Measurements from ENCODE around the gene CGB7.

Gene CGB7

DNA sequence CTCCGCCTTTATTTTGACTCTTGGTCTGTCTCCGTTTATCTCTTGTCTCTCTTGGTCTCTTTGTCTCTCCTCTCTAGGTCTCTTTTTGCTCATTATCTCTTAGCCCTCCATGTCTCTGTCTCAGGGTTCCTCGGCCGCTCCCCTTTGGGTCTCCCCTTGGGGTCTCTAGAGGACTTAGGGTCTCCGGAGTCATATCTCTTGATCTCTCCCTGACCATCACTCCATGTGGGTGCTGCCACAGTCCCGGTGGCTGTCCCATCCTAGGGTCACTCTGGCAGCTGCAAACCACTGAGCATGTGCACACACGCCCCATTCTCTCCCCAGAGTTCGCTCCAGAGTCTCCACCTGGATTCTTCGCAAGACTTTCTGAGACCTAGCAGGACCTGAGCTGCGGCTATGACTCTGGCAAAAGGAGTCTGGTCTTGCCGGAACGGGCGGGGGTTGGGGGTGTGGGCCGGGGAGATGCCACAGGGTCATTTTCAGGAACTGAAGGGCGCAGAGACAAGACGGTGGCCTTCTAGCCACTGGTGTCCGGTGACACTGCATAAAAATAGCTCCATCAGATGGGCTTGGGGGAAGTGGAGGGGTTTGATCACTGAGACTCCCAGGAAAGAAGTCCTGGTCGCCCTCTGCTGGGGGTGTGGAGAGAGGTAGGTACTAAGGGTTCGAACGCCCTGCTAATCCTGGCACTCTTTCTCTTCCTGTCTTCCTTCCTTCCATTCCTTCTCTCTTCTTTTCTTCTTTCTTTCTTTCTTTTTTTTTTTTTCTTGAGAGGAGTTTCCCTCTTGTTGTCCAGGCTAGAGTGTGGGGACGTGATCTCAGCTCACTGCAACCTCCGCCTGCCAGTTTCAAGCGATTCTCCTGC is 16.2 kb upstream of the CGB7 start:
- H3K9me3 ChIP-seq (ENCODE audit: control insufficient read depth in 2 of 2, low read length in 2 of 2), result no peaks in the 10 kb centered on the region
- no peak overlapping the region for H3K27ac ChIP-seq (ENCODE audit: low read depth in 2 of 2, low read length in 2 of 2)
- H3K27me3 ChIP-seq (ENCODE audit: control insufficient read depth in 2 of 2, insufficient read depth in 2 of 2, low read length in 2 of 2), result peaks cover 13 to 19% of the 10 kb centered on the region in 2 donors
- no peak overlapping the region for H3K4me3 ChIP-seq (ENCODE audit: low read length in 2 of 2)
- H3K4me1 ChIP-seq (ENCODE audit: control insufficient read depth in 2 of 2, insufficient read depth in 2 of 2, low read length in 2 of 2), result no peaks in the 10 kb centered on the region
- no peaks in the 10 kb centered on the region for H3K36me3 ChIP-seq (ENCODE audit: control insufficient read depth in 2 of 2, insufficient read depth in 2 of 2, low read length in 2 of 2)
- H3K9ac ChIP-seq (ENCODE audit: low read depth in 1 of 2, low read length in 2 of 2), result no peak overlapping the region

DNA sequence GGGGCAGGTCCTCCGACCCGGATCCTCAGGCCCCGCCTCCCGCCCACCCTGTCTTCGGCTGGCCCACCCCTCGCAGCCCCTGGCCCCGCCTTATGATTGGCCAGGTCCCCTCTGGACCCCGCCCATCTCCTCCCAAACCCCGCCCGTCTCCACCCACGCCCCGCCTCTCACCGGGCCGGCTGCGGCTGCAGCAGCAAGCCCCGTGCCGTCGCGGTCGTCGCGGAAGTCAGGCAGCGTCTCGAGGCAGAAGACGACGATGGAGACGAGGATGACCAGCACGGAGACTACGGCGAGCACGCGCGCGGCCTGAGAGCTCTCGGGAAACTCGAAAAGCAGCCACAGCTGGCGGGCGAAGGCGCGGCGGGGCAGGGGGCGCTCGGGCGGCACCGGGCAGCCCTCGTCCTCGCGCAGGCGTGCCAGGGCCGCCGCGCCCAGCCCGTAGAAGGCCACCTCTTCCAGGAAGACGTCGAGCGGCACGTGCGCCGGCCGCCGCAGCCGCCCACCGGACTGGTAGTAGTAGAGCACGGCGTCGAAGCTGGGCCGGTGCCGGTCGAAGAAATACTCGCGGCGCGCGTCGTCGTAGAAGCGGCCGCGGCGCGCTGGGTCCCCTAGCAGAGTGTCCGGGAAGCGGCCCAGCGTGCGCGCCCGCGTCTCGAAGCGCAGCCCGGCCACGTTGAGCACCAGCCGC is 14.5 kb upstream of the CGB7 start:
- H3K4me1 ChIP-seq (ENCODE audit: control insufficient read depth in 2 of 2, insufficient read depth in 2 of 2, low read length in 2 of 2), result no peaks in the 10 kb centered on the region
- no peaks in the 10 kb centered on the region for H3K9me3 ChIP-seq (ENCODE audit: control insufficient read depth in 2 of 2, low read length in 2 of 2)
- no peak overlapping the region for H3K4me3 ChIP-seq (ENCODE audit: low read length in 2 of 2)
- H3K9ac ChIP-seq (ENCODE audit: low read depth in 1 of 2, low read length in 2 of 2), result no peak overlapping the region
- no peak overlapping the region for H3K27ac ChIP-seq (ENCODE audit: low read depth in 2 of 2, low read length in 2 of 2)
- no peaks in the 10 kb centered on the region for H3K36me3 ChIP-seq (ENCODE audit: control insufficient read depth in 2 of 2, insufficient read depth in 2 of 2, low read length in 2 of 2)
- peaks cover 24 to 25% of the 10 kb centered on the region in 2 donors for H3K27me3 ChIP-seq (ENCODE audit: control insufficient read depth in 2 of 2, insufficient read depth in 2 of 2, low read length in 2 of 2)

DNA sequence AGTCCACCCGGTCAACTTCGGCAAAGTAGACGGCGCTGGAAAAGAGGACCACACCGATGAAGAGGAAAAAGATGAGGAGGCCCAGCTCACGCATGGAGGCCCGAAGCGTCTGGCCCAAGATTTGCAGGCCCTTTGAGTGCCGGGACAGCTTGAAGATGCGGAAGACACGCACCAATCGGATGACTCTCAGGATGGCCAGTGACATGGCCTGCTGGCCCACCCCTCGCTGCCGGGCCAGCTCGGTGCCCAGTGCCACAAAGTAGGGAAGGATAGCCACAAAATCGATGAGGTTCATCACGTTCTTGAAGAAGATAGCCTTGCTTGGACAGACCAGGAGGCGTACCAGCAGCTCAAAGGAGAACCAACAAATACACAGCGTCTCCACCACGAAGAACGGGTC is 12.9 kb upstream of the CGB7 start:
- Histone ChIP-seq H3K4me3 (ENCODE audit: low read length in 2 of 2) (no peak overlapping the region), H3K4me1 (ENCODE audit: control insufficient read depth in 2 of 2, insufficient read depth in 2 of 2, low read length in 2 of 2) (no peaks in the 10 kb centered on the region), H3K9ac (ENCODE audit: low read depth in 1 of 2, low read length in 2 of 2) (no peak overlapping the region), H3K27me3 (ENCODE audit: control insufficient read depth in 2 of 2, insufficient read depth in 2 of 2, low read length in 2 of 2) (peaks cover 37 to 39% of the 10 kb centered on the region in 2 donors), H3K36me3 (ENCODE audit: control insufficient read depth in 2 of 2, insufficient read depth in 2 of 2, low read length in 2 of 2) (no peaks in the 10 kb centered on the region), H3K9me3 (ENCODE audit: control insufficient read depth in 2 of 2, low read length in 2 of 2) (no peaks in the 10 kb centered on the region), H3K27ac (ENCODE audit: low read depth in 2 of 2, low read length in 2 of 2) (no peak overlapping the region)

DNA sequence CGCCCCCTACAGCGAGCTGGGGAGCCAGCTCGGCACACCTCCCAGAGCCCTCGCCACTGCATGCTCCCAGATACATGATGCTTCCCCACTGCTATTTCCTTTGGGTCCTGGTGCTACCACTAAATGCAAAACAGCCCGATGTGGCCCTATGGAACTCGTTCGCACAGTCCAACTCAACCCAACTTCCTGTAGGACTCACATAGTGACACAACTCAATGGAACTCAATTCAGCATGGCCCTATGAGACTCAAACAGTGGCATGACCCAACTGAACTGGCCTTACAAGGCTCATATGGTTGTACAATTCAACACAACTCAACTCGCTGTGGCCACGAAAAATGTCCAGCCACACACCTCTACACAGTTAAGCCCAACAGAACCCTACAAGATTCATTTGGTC is 11.5 kb upstream of the CGB7 start:
- Histone ChIP-seq H3K4me1 (ENCODE audit: control insufficient read depth in 2 of 2, insufficient read depth in 2 of 2, low read length in 2 of 2) (no peaks in the 10 kb centered on the region), H3K27ac (ENCODE audit: low read depth in 2 of 2, low read length in 2 of 2) (no peak overlapping the region), H3K27me3 (ENCODE audit: control insufficient read depth in 2 of 2, insufficient read depth in 2 of 2, low read length in 2 of 2) (peaks cover 41 to 46% of the 10 kb centered on the region in 2 donors), H3K9ac (ENCODE audit: low read depth in 1 of 2, low read length in 2 of 2) (no peak overlapping the region), H3K36me3 (ENCODE audit: control insufficient read depth in 2 of 2, insufficient read depth in 2 of 2, low read length in 2 of 2) (no peaks in the 10 kb centered on the region), H3K4me3 (ENCODE audit: low read length in 2 of 2) (no peak overlapping the region), H3K9me3 (ENCODE audit: control insufficient read depth in 2 of 2, low read length in 2 of 2) (no peaks in the 10 kb centered on the region)

DNA sequence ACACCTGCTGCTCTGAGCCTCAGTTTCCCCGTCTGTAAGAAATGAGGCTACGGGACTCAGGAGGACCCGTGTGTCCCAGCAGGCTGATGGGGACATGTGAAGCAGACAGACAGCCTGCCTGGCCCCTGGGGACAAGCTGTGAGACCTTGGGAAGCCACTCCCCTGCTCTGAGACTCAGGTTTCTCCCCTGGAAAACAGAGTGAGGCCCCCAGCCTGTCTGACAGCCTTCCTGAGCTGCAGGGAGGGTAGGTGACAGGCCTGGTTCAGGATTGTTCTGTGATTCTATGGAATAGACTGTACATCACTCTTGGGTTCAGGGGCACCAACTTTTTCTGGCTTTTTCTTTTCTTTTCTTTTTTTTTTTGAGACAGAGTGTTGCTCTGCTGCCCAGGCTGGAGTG is 10.0 kb upstream of the CGB7 start:
- no peak overlapping the region for H3K9ac ChIP-seq (ENCODE audit: low read depth in 1 of 2, low read length in 2 of 2)
- H3K36me3 ChIP-seq (ENCODE audit: control insufficient read depth in 2 of 2, insufficient read depth in 2 of 2, low read length in 2 of 2), result no peaks in the 10 kb centered on the region
- no peaks in the 10 kb centered on the region for H3K4me1 ChIP-seq (ENCODE audit: control insufficient read depth in 2 of 2, insufficient read depth in 2 of 2, low read length in 2 of 2)
- H3K27me3 ChIP-seq (ENCODE audit: control insufficient read depth in 2 of 2, insufficient read depth in 2 of 2, low read length in 2 of 2), result peaks cover 31 to 38% of the 10 kb centered on the region in 2 donors
- no peaks in the 10 kb centered on the region for H3K9me3 ChIP-seq (ENCODE audit: control insufficient read depth in 2 of 2, low read length in 2 of 2)
- H3K4me3 ChIP-seq (ENCODE audit: low read length in 2 of 2), result no peak overlapping the region
- no peak overlapping the region for H3K27ac ChIP-seq (ENCODE audit: low read depth in 2 of 2, low read length in 2 of 2)

- Histone ChIP-seq H3K27me3 (ENCODE audit: control insufficient read depth in 2 of 2, insufficient read depth in 2 of 2, low read length in 2 of 2) (peaks cover 33 to 35% of the 10 kb centered on the region in 2 donors), H3K9ac (ENCODE audit: low read depth in 1 of 2, low read length in 2 of 2) (no peak overlapping the region), H3K4me3 (ENCODE audit: low read length in 2 of 2) (no peak overlapping the region), H3K36me3 (ENCODE audit: control insufficient read depth in 2 of 2, insufficient read depth in 2 of 2, low read length in 2 of 2) (no peaks in the 10 kb centered on the region), H3K9me3 (ENCODE audit: control insufficient read depth in 2 of 2, low read length in 2 of 2) (no peaks in the 10 kb centered on the region), H3K4me1 (ENCODE audit: control insufficient read depth in 2 of 2, insufficient read depth in 2 of 2, low read length in 2 of 2) (no peaks in the 10 kb centered on the region), H3K27ac (ENCODE audit: low read depth in 2 of 2, low read length in 2 of 2) (no peak overlapping the region)
Observed at GRCh38 chr19:49065905-49066512, 8.5 kb upstream of the CGB7 start.

- no peak within 1 kb of the TSS for H3K4me3 ChIP-seq (ENCODE audit: low read length in 2 of 2)
- H3K27ac ChIP-seq (ENCODE audit: low read depth in 2 of 2, low read length in 2 of 2), result no peak within 1 kb of the TSS
- no peaks in the 10 kb centered on the region for H3K9me3 ChIP-seq (ENCODE audit: control insufficient read depth in 2 of 2, low read length in 2 of 2)
- H3K27me3 ChIP-seq (ENCODE audit: control insufficient read depth in 2 of 2, insufficient read depth in 2 of 2, low read length in 2 of 2), result peaks cover 26 to 40% of the 10 kb centered on the region in 2 donors
- H3K4me1 ChIP-seq (ENCODE audit: control insufficient read depth in 2 of 2, insufficient read depth in 2 of 2, low read length in 2 of 2), result no peaks in the 10 kb centered on the region
- H3K36me3 ChIP-seq (ENCODE audit: control insufficient read depth in 2 of 2, insufficient read depth in 2 of 2, low read length in 2 of 2), result no peaks in the 10 kb centered on the region
- H3K9ac ChIP-seq (ENCODE audit: low read depth in 1 of 2, low read length in 2 of 2), result no peak within 1 kb of the TSS
Observed at GRCh38 chr19:49064768-49065611, 7.4 kb upstream of the CGB7 start, which contains the start of gene NTF4. NTF4 (minus strand) TSS chr19:49064818; CDS start chr19:49061997, 2,821 bp downstream.

GRCh38 chr19:49064029-49064629 is 6.6 kb upstream of the CGB7 start:
- Histone ChIP-seq H3K27me3 (ENCODE audit: control insufficient read depth in 2 of 2, insufficient read depth in 2 of 2, low read length in 2 of 2) (peaks cover 26 to 45% of the 10 kb centered on the region in 2 donors), H3K27ac (ENCODE audit: low read depth in 2 of 2, low read length in 2 of 2) (no peak overlapping the region), H3K36me3 (ENCODE audit: control insufficient read depth in 2 of 2, insufficient read depth in 2 of 2, low read length in 2 of 2) (no peaks in the 10 kb centered on the region), H3K4me3 (ENCODE audit: low read length in 2 of 2) (no peak overlapping the region), H3K9me3 (ENCODE audit: control insufficient read depth in 2 of 2, low read length in 2 of 2) (no peaks in the 10 kb centered on the region), H3K9ac (ENCODE audit: low read depth in 1 of 2, low read length in 2 of 2) (no peak overlapping the region), H3K4me1 (ENCODE audit: control insufficient read depth in 2 of 2, insufficient read depth in 2 of 2, low read length in 2 of 2) (no peaks in the 10 kb centered on the region)

DNA sequence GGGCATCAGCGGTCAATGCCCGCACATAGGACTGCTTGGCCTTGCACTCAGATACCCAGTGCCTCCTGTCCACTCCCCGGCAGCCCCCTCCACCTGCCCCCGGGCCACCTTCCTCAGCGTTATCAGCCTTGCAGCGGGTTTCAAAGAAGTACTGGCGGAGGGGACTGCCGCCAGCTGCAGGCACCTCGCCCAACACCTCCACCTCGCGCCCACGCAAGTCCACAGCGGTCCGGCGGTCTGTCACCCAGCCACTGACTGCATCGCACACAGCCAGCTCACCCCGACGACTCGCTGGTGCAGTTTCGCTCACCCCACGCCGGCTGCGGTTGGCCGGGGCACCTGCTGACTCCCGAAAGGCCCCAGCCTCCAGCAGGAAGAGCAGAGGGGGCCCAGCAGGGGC is 3.9 kb upstream of the CGB7 start:
- peaks cover 5 to 14% of the 10 kb centered on the region in 2 donors for H3K4me1 ChIP-seq (ENCODE audit: control insufficient read depth in 2 of 2, insufficient read depth in 2 of 2, low read length in 2 of 2)
- no peaks in the 10 kb centered on the region for H3K36me3 ChIP-seq (ENCODE audit: control insufficient read depth in 2 of 2, insufficient read depth in 2 of 2, low read length in 2 of 2)
- H3K27ac ChIP-seq (ENCODE audit: low read depth in 2 of 2, low read length in 2 of 2), result no peak overlapping the region
- no peak overlapping the region for H3K9ac ChIP-seq (ENCODE audit: low read depth in 1 of 2, low read length in 2 of 2)
- H3K4me3 ChIP-seq (ENCODE audit: low read length in 2 of 2), result no peak overlapping the region
- H3K9me3 ChIP-seq (ENCODE audit: control insufficient read depth in 2 of 2, low read length in 2 of 2), result no peaks in the 10 kb centered on the region
- peaks cover 30 to 41% of the 10 kb centered on the region in 2 donors for H3K27me3 ChIP-seq (ENCODE audit: control insufficient read depth in 2 of 2, insufficient read depth in 2 of 2, low read length in 2 of 2)

Data from mucosa of rectum (tissue), 2 donors.